HepG2 (cell line): Measurements from ENCODE around the gene OR10V1. TPM values are rescaled to one million over a fixed set of nuclear protein-coding genes. Genes with fewer than 3 reads are reported as not detected.
A peak's percentile ranks its signal among the peaks of the same experiment; 100 is the strongest.

ENCODE experiments used
- CENPT ChIP-seq: sonication (generic); formaldehyde crosslinking; IDR thresholded peaks from 2 replicates; pipeline ENCODE4 v1.8.0; 2022; ENCODE audit warnings: low read depth, mild to moderate bottlenecking, moderate library complexity, missing genetic modification reagents
- HOXA9 ChIP-seq: sonication (generic); formaldehyde crosslinking; IDR thresholded peaks from 2 replicates; pipeline ENCODE4 v1.8.1; 2022; ENCODE audit warnings: missing genetic modification reagents, mild to moderate bottlenecking, moderate library complexity, borderline replicate concordance
- MATR3 ChIP-seq: sonication (generic); formaldehyde crosslinking; IDR thresholded peaks from 2 replicates; pipeline ENCODE4 v1.4.0; 2020; ENCODE audit warnings: missing genetic modification reagents
- PPARG ChIP-seq: conservative IDR thresholded peaks from 2 replicates; pipeline ENCODE4 v1.6.1; 2016; ENCODE audit warnings: missing biosample characterization, missing genetic modification reagents
- RARA ChIP-seq: IDR thresholded peaks from 2 replicates; pipeline ENCODE4 v1.6.1; 2016; ENCODE audit warnings: missing genetic modification reagents, missing compliant biosample characterization
- SAP130 ChIP-seq: IDR thresholded peaks from 2 replicates; pipeline ENCODE4 v1.6.1; 2016; ENCODE audit warnings: low read depth
- TFE3 ChIP-seq: IDR thresholded peaks from 2 replicates; pipeline ENCODE4 v1.6.1; 2016
- USF2 ChIP-seq, 2 experiments: sonication (generic) in 1 of 2; formaldehyde crosslinking in 1 of 2; IDR thresholded peaks; 2 replicates each; pipeline versions ENCODE4 v1.5.1 to v1.6.1; 2011 to 2020; ENCODE audit warnings: borderline replicate concordance in 1 of 2, low read depth in 1 of 2, low read length in 1 of 2, mild to moderate bottlenecking in 1 of 2, missing genetic modification reagents in 1 of 2, moderate library complexity in 1 of 2
- ZFP36L2 ChIP-seq: sonication (generic); formaldehyde crosslinking; IDR thresholded peaks from 2 replicates; pipeline ENCODE4 v1.4.0; 2020; ENCODE audit warnings: missing genetic modification reagents
- ZNF354B ChIP-seq: sonication (generic); formaldehyde crosslinking; IDR thresholded peaks from 2 replicates; pipeline ENCODE4 v1.8.0; 2022; ENCODE audit warnings: mild to moderate bottlenecking, missing genetic modification reagents
- ZNF562 ChIP-seq: sonication (generic); formaldehyde crosslinking; IDR thresholded peaks from 2 replicates; pipeline ENCODE4 v1.8.0; 2022; ENCODE audit warnings: missing genetic modification reagents, borderline replicate concordance
- ZNF687 ChIP-seq: sonication (generic); formaldehyde crosslinking; IDR thresholded peaks from 2 replicates; pipeline ENCODE4 v1.5.1; 2020; ENCODE audit warnings: mild to moderate bottlenecking, missing genetic modification reagents, moderate library complexity
- ZNF720 ChIP-seq: sonication (generic); formaldehyde crosslinking; IDR thresholded peaks from 2 replicates; pipeline ENCODE4 v1.4.0; 2020; ENCODE audit warnings: missing genetic modification reagents
- ZSCAN9 ChIP-seq: IDR thresholded peaks from 2 replicates; pipeline ENCODE4 v1.6.1; 2016; ENCODE audit warnings: borderline replicate concordance
- polyA plus RNA-seq, 8 experiments: library from polyadenylated mRNA; depleted of rRNA in 3 of 8; stranded (reverse) in 7 of 8; unstranded in 1 of 8; fragments of >200 nt; fragmentation: Illumina TruSeq in 4 of 8; extraction: Trizol in 4 of 8; gene quantifications; 2 replicates each; pipeline versions ENCODE4 v1.2.1 to v1.2.3, GENCODE V29; 2011 to 2016; ENCODE audit warnings: low read depth in 4 of 8, missing spikeins in 1 of 8, mixed read lengths in 1 of 8; ENCODE audit not compliant: insufficient read depth in 1 of 8
- total RNA-seq, 5 experiments: library from RNA; depleted of rRNA; stranded (reverse); fragments of >200 nt; fragmentation: Illumina TruSeq; extraction: Trizol; gene quantifications; 2 replicates each; pipeline ENCODE4 v1.2.3, GENCODE V29; 2016; ENCODE audit warnings: low read depth in 1 of 5
- TF ChIP-seq, protein P1 (sequence below): IDR thresholded peaks from 2 replicates; pipeline ENCODE4 v1.6.1; 2012; ENCODE audit warnings: low read length, improper control_type of control experiment

The OR10V1 gene
- total and polyA plus RNA-seq, 2 of the 13 experiments (the other 11 are each of a cell fraction or from before 2014, with no cell fraction given), result not detected

DNA sequence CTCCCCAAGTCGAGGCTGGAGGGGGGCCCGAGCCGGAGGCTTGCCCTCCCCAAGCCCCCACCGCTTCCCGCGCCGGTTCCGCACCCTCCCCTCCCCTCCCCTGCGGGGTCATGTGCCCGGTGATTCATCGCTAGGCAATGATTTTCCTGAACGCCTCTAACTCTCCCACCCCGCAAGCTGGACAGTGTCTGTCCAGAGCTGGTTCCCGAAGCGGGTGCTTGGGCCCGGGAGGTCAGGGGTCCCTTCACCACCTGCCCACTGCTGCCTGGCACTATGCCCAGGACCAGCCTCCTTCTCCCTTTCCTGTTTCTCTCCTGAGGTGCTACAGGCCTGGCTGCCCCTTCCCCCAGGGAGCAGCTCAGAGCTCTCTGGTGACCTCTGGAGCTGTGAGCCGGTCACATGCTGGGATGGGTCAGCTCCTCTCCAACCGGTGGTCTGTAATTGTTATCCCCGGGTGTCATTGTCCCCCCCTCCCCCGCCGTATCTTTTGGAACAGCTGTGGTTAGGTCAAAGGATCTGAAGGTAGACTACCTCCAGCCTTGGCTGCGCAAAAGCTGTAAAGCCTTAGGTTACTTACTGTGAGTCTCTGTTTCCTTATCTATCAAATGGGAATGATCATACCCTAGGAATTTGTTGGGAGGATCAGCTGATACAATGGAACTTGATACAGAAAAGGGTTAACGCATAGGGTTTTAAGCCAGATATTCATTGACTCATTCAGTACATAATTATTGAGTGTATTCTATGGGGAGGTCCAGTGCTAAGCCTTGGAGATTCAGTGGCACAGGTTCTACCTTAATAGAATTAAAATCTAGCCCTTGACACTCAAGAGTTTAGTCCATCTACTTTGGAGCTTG is 42.3 kb upstream of the OR10V1 start (continued):
- TF ChIP-seq ZNF720 (CRISPR knock-in tag) (no peak), TFE3 (CRISPR knock-in tag) (peak; percentile 93), RARA (peak; percentile 22; the same call in 1 of the 2 replicates), ZNF687 (CRISPR knock-in tag) (peak; percentile 64; the same call in 1 of the 2 replicates), USF2 (IDR thresholded peaks at IDR 0.05; ENCODE audit: low read depth, low read length) (peak; percentile 41; the same call in 1 of the 2 replicates), USF2 (CRISPR knock-in tag; IDR thresholded peaks at IDR 0.05; ENCODE audit: borderline replicate concordance) (peak; percentile 70; the same call in 1 of the 2 replicates), HOXA9 (CRISPR knock-in tag) (no peak), ZNF562 (no peak), MATR3 (CRISPR knock-in tag) (no peak), PPARG (CRISPR knock-in tag) (no peak), ZNF354B (CRISPR knock-in tag) (no peak), ZSCAN9 (CRISPR knock-in tag) (no peak), ZFP36L2 (CRISPR knock-in tag) (no peak), SAP130 (peak; percentile 67; the same call in 1 of the 2 replicates), CENPT (CRISPR knock-in tag) (no peak)
- TF ChIP-seq, protein P1, sequence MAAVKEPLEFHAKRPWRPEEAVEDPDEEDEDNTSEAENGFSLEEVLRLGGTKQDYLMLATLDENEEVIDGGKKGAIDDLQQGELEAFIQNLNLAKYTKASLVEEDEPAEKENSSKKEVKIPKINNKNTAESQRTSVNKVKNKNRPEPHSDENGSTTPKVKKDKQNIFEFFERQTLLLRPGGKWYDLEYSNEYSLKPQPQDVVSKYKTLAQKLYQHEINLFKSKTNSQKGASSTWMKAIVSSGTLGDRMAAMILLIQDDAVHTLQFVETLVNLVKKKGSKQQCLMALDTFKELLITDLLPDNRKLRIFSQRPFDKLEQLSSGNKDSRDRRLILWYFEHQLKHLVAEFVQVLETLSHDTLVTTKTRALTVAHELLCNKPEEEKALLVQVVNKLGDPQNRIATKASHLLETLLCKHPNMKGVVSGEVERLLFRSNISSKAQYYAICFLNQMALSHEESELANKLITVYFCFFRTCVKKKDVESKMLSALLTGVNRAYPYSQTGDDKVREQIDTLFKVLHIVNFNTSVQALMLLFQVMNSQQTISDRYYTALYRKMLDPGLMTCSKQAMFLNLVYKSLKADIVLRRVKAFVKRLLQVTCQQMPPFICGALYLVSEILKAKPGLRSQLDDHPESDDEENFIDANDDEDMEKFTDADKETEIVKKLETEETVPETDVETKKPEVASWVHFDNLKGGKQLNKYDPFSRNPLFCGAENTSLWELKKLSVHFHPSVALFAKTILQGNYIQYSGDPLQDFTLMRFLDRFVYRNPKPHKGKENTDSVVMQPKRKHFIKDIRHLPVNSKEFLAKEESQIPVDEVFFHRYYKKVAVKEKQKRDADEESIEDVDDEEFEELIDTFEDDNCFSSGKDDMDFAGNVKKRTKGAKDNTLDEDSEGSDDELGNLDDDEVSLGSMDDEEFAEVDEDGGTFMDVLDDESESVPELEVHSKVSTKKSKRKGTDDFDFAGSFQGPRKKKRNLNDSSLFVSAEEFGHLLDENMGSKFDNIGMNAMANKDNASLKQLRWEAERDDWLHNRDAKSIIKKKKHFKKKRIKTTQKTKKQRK, result no peak
